Dedifferentiated amniotic fluid mesenchymal stem cell (primary cell): ENCODE measurements around the gene CPT2.
"Not testable (repeated sequence)": the region's sequence is repeated elsewhere in the genome, so short reads cannot be mapped to it uniquely, and the experiment has no call there.

Experiments
- DNase-seq: peaks from one replicate; pipeline ENCODE4 v3.0.0-alpha.2; 2016; ENCODE audit errors: extremely low spot score

The CPT2 gene

DNA sequence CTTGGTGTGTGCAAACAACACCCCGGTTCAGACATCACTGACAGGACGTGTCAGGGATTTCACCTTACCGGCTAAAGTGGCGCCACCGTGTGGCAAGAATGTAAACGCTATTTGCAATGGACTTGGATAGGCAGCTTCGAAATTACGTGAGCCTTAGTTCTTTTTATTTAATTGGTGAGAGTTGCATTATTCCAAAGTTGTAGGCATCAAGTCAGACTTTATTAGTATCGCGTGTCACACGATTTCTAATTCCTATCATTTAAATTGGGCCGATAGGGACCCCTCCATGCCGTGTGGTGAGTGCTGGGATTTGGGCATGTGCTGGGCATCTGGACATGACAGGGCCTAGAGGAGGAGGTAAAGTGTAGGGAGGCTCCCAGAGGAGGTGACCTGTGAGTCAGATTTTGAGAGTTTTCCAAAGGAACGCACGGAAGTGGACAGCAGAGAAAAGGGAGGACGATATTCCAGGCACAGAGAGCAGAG is 14.5 kb upstream of the CPT2 start:
- peak; percentile 71 for DNase-seq

DNA sequence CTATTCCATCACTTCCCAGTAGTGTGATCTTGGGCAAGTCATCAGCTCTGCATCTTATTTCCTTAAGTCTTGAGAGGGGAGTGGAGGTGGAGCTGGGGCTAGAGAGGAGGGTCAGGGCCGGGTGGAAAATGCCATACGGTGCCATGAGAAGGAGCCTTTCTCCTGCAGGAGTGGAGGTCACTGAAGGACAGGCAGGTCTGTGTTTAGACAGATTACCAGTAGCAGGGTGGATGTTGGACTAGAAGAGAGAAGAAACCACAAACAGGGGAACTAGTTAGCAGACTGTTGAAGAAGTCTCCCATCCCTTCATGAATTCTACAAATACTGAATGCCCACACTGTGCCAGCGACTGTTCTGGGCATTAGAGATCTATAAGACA is 13.9 kb upstream of the CPT2 start:
- DNase-seq, result no peak

DNA sequence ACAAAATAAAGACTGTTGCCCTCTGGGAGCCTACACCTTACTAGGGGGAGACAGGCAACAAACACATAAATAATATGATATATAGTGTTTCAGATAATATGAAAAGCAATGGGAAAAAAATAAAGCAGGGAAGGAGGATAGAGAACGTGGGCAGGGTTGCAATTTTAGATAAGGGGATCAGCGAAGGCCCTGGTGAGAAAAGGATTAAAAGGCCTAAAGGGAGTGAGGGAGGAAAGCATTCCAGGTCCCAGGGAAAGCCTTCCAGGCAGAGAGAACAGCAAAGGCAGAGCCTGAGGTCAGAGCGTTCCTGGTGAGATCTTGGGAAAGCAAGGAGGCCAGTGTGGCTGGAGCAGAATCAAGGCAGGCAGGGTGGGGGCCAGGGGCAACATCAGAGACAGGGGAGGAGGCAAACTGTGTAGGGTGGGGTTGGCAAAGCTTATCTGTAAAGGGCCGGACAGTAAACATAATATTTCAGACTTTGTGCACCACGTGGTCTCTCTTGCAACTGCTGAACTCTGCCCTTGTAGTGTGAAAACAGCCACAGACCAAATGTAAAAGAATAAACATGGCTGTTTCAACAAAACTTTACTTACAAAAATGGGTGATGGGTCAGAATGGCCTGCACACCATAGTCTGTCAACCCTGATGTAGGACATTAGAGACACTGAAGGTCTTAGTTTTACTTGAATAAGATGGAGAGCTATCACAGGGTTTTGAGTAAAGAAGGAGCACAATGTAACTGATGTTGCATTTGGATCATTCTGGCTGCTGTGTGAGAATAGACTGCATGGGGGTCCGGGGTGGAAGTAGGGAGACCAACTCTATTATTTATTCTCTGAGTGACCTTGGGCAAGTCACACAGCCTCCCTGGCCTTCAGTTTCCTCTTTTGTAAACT is 13.3 kb upstream of the CPT2 start:
- no peak for DNase-seq

DNA sequence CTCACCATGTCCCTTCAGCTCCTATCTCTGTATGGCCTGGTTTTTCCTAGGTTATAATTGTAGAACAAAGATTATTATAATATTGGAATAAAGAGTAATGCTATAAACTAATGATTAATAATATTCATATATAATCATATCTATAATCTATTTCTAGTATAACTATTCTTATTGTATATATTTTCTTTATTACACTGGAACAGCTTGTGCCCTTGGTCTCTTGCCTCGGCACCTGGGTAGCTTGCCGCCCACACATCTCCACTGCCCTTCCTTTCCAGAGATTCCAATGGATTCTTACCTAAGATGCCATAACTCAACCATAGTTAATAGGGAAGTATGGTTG is 10.7 kb upstream of the CPT2 start:
- DNase-seq, result not testable (repeated sequence)

DNA sequence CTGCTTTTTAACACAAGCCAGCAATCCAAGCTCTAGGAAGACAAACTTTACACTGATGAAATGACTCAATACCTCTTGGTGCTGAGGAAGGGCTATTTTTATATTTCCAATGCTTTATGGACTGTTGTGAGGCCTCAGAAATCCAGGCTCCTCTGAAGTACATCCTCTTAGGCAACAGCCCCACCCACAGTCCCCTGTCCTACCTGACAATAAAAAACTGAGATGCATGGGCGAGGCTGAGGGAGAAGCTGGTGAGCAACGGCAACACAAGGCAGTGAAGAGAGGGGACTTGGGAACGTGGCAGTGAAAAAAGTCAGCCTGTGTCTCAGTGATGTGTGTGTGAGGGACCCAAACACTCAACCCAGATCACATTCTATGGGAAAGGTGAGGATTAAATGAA is 10.1 kb upstream of the CPT2 start:
- no peak for DNase-seq

DNA sequence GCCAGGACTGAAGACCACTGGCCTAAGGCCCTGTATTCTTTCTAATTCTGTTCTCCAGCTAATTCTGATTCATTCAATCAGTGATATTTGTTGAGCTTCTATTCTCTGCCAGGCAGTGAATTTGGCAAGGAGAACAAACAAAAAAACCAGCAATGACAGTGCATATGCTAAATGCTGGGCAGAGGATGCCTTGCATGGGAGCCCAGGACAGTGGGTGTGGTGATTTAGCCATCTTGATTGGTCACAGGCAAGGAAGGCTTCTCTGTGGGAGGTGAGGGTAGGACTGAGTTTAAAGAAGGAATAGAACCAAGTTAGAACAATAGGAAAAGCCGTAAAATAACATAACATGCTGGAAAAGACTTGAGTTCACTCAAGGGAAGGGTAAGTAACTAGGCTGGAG is 9.2 kb upstream of the CPT2 start:
- DNase-seq, result no peak

DNA sequence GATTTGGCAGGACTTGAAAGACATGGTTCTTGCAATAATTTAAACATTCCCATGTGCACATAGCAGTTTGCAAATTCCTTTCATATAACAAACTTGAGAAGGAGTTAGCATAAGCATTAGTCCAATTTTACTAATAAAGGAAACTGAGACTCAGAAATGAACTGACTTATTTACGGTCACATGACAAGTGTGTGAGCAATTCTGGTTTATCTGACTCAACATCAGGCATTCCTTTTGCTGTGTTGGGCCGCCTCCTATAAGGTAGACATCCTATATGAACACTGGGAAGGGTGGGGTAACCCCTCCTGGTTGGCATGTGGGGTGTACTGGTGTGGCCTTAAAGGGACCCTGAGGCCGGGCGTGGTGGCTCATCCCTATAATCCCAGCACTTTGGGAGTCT is 8.5 kb upstream of the CPT2 start:
- DNase-seq, result no peak

DNA sequence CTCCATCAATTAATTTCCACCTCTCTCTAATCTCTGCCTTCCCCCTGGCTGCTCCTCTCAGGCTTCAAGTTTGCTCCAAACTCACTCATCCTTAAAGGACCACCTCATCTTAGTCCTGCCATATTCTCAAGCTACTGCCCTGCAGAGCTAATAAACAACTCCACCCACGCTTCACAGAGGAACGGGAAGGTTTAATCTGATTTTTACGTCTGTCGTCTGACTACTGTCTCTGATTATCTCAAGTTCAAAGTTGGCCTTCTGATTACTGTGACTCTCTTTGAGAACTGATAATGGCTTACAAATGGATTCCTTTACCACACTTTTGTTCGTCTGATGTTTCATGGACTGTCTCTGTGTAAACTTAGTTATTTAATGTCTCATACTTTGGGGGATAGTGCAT is 7.6 kb upstream of the CPT2 start:
- DNase-seq, result no peak

DNA sequence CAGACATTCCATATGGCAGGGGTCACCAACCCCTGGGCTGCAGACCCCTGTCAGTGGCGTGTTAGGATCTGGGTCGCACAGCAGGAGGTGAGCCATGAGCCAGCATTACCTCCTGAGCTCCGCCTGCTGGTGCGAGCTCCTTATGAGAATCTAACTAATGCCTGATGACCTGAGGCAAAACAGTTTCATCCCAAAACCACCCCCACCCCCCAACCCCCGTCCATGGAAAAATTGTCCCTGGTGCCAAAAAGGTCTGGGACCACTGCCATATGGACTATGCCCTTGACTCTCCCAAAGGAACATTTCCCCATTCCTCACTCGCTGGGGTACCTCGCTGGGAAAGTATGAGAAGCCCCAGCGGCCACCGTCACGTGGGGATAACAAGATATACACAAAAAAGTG is 6.4 kb upstream of the CPT2 start:
- DNase-seq, result no peak

DNA sequence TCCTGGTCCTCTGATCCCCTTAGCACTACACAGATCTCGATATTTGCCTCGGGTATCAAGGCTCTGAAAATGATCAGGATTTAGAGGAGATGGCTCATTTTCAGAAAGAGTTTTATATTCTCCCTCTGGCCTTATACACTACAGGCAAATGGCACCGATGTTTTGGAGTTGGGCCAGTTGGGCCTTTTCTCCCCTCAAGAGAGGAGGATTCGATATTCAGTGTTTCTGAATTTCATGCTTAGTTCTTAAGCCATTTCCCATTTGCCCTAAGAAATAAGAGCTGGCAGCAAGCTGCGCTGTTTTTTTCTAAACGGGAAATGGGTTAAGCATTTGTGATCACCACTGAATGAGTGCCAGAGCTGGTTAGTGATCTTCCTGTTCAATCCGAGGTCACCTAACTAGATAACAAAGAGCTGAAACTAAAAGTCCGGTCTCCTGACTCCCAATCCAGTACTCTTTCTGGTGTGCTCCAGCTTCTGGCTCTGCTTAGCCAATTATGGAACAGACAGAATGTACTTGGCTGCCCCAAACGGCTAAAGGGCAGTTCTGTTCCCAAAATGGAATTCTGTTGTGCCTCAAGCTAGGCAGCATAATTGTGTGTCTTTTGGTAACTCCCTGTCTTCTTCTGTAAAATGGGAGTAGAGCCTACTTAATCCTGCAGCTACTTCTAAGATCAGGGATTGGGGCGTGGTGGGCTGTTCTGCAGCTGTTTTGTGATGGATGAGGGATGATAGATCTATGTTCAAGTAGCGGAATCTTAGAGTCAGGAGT is 1.2 kb upstream of the CPT2 start:
- DNase-seq, result no peak

DNA sequence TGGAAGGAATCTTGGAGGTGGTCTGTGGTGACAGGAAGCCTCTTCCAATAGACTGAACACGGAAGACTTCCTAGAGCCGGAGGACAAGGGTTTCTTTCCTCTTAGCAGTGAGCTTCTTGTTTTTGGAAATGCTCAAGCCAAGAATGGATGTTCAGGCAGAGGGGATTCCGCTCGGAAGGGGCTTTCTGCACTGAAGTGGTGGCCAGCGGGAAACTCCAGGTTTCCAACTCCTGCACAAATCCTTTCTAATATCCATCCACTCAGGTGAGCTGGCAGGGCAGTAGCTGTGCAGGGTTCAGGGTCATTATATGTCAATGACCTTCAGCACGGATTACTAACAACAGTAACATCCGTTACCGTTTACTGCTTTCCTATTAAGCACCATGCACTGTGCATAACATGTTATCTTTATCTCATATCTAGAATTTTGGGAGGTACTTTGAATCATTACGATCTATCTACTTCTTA is 573 bp upstream of the CPT2 start:
- DNase-seq, result no peak

DNA sequence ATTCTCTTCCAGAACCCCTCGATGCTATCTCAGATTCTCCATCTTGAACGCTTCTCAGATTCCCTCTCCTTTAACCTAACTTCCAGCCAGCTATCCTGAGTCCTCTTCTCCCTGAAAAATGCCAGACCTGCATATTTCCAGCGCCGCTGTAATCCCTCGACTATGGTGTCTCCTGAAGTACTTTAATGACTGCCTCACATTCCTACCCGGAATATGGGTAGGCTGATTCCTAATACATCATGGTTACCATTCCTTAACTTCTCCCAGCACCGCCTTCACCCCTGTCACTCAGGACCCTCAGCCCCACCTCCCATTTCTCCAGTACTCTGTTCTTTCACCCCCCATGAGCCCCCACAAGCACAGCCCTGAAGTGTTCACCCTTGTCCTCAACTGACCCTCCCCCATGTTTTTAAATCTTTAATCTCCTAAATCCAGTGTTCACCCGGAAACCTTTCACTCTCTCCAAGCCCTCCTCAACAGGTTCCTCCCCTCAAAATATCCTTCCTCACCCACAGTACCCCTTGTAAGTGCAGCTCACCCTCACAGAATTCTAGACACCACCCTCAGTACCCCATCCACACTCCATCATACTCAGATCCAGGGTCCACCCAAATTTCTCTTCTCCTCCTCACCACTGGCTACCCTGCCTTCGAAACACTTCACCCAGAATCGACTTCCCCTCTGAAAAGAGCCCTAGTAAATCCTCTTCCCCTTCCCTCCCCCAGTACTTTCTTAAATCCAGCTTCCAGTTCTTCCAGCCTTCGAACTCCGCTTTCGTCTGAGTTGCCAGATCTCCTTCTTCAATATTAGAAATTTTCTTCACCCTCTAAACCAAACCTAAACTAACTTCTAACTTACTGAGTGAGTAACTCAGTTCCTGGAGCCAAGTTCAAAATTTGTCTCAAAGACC is 922 bp downstream of the CPT2 start:
- DNase-seq, result peak; percentile 24

DNA sequence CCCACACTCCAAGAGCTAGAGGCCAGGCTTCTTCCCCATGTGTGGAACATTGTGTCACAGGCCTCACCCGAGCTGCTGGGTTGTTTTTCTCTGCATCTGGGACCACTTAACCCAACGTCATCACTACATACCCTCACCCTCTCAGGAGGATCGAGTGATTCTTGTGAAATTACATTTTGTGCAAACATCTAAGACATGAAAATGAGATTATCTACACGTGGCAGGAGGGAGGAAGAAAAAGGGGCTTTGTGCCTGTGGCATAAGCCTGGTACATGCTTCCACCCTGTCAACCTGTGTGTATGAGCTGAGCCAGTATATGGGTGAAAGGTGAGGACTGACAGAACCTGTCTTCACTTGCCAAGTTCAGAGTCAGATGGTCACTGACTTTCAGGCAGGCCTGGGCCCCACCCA is 1.6 kb downstream of the CPT2 start:
- DNase-seq, result no peak

DNA sequence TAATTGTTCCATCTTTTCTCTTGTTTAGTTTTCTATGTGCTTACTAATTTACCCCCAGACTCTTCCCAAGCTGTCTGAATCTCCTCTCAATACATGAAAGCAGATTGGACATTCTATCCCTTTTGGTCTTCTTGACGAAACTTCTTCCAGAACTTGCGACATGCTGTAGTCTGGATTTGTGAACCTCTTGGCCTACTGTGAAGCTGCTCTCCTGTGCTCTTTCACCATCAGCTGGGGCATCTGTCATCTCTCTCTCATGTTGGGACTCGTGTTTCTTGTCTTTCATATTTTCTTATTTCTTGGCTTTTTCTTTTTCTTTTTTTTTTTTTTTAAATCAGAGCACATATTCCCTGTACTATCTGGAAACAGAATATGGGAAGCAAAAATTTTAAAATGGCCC is 6.8 kb downstream of the CPT2 start:
- no peak for DNase-seq

DNA sequence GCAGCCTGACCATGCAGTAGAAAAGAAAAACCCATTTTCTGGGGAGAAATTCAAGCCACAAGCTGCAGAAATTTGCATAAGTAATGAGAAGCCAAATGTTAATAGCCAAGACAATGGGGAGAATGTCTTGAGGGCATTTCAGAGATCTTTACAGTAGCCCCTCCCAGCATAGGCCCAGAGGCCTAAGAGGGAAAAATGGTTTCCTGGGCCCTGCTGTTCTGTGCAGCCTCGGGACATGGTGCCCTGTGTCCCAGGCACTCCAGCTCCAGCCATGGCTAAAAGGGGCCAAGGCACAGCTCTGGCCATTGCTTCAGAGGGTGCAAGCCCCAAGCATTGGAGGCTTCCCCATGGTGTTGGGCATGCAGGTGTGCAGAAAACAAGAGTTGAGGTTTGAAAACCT is 8.9 kb downstream of the CPT2 start:
- not testable (repeated sequence) for DNase-seq

DNA sequence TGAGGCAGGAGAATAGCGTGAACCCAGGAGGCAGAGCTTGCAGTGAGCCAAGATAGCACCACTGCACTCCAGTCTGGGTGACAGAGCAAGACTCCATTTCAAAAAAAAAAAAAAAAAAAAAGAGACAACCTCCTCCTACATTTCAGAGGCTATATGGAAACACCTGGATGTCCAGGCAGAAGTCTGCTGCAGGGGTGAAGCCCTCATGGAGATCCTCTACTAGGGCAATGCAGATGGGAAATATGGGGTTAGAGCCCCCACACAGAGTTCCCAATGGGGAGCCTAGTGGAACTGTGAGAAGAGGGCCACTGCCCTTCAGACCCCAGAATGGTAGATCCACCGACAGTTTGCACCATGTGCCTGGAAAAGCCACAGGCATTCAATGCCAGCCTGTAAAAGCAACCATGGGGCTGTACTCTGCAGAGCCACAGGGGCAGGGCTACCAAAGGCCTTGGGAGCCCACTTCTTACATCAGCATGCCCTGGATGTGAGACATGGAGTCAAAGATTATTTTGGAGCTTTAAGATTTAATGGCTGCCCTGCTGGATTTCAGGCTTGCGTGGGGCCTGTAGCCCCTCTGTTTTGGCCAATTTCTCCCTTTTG is 9.6 kb downstream of the CPT2 start:
- not testable (repeated sequence) for DNase-seq

DNA sequence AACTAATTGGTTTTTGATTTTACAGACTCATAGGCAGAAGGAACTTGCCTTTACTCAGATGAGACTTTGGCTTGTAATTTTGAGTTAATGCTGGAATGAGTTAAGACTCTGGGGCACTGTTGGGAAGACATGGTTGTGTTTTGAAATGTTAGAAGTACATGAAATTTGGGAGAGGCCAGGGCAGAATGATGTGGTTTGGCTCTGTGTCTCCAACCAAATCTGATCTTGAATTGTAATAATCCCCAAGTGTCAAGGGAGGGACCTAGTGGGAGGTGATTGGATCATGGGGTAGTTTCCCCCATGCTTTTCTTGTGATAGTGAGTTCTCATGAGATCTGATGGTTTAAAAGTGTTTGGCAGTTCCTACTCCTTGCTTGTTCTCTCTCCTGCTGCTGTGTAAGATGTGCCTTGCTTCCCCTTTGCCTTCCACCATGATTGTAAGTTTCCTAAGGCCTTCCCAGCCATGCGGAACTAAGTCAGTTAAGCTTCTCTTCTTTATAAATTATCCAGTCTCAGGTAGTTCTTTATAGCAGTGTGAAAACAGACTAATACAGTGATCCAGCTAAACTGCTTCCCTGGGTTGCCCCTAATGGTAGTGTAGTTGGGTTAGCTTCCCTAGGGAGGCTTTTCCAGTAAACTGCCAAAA is 10.2 kb downstream of the CPT2 start:
- no peak for DNase-seq

DNA sequence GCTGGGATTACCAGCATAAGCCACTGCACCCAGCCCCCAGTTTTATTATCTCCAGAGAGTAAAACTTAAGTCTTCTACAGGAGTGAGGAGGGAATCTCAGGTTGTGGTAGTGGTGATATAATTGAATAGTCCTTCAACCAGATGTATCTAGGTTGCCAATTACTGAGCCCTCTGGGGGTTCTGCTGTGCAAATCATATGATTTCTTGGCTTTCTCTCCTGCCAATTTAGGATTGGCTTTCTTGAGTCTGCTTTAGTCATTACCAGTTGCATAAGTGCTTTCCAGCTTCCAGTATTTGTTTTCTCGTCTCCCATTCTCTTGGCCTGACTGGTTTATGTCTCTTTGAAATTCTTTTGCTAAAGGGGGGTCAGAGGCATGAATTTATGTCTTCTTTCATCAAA is 11.1 kb downstream of the CPT2 start:
- DNase-seq, result no peak

DNA sequence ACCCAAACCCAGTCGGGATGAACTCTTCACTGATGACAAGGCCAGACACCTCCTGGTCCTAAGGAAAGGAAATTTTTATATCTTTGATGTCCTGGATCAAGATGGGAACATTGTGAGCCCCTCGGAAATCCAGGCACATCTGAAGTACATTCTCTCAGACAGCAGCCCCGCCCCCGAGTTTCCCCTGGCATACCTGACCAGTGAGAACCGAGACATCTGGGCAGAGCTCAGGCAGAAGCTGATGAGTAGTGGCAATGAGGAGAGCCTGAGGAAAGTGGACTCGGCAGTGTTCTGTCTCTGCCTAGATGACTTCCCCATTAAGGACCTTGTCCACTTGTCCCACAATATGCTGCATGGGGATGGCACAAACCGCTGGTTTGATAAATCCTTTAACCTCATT is 13.7 kb downstream of the CPT2 start:
- no peak for DNase-seq

DNA sequence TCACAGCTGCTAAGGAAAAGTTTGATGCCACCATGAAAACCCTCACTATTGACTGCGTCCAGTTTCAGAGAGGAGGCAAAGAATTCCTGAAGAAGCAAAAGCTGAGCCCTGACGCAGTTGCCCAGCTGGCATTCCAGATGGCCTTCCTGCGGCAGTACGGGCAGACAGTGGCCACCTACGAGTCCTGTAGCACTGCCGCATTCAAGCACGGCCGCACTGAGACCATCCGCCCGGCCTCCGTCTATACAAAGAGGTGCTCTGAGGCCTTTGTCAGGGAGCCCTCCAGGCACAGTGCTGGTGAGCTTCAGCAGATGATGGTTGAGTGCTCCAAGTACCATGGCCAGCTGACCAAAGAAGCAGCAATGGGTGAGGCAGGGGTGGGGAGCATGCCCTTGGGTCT is 14.3 kb downstream of the CPT2 start:
- no peak for DNase-seq

DNA sequence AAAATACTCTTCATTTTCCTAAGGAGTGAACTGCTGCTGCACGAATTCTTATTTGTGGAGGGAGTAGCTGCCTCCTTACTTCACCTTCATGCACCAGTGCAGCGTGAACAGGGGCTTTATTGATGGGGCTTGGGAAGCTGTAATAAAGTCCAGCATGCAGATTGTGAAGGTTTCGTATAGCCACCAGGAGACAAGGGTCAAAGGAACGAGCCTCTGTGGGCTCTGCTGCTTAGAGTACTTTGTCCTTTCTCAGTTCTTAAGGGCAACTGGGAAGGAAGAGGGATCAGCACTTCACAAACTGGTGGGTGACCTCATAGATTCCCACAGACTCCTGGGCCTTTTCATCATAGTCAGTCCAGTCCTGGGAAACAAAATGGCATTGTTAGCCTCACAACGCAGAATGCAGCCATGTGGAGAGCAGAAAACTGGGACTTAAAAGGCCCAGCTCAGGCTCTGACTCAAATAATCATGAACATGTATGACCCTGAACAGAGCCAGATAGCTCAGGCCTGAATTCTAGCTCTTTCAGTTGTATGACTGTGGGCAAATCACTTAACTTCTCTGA is 17.8 kb downstream of the CPT2 start:
- DNase-seq, result no peak
